Ishikawa (cell line): ENCODE results near the gene NOS3.

Experiments
- CEBPB ChIP-seq: IDR thresholded peaks from 2 replicates; pipeline ENCODE4 v1.6.1; 2012
- EGR1 ChIP-seq: IDR thresholded peaks from 2 replicates; pipeline ENCODE4 v1.6.1; 2012
- EP300 ChIP-seq: IDR thresholded peaks from 2 replicates; pipeline ENCODE4 v1.6.1; 2012; ENCODE audit warnings: borderline replicate concordance
- MAX ChIP-seq: IDR thresholded peaks from 2 replicates; pipeline ENCODE4 v1.6.1; 2012
- NFIC ChIP-seq: IDR thresholded peaks from 2 replicates; pipeline ENCODE4 v1.6.1; 2012
- REST ChIP-seq: IDR thresholded peaks from 2 replicates; pipeline ENCODE4 v1.6.1; 2012; ENCODE audit warnings: low read depth, mild to moderate bottlenecking
- TCF12 ChIP-seq: IDR thresholded peaks from 2 replicates; pipeline ENCODE4 v1.6.1; 2012; ENCODE audit warnings: low read depth
- ZBTB7A ChIP-seq: IDR thresholded peaks from 2 replicates; pipeline ENCODE4 v1.6.1; 2012; ENCODE audit warnings: low read depth

- no peak for TF ChIP-seq REST
- TF ChIP-seq EP300 = no peak
- no peak for TF ChIP-seq TCF12
- no peak for TF ChIP-seq EGR1
- TF ChIP-seq MAX = no peak
- TF ChIP-seq ZBTB7A = no peak
- no peak for TF ChIP-seq CEBPB
- no peak for TF ChIP-seq NFIC
Measured at GRCh38 chr7:150968056-150968733, 22.6 kb upstream of the NOS3 start.
